OCI-M2 (cell line): ENCODE data around the gene SPRY1.

Experiments used
- DNase-seq: peaks from one replicate; lab custom pipeline; 2025; ENCODE audit not compliant: unreplicated experiment; lab: John Stamatoyannopoulos, UW

SPRY1 gene

DNA sequence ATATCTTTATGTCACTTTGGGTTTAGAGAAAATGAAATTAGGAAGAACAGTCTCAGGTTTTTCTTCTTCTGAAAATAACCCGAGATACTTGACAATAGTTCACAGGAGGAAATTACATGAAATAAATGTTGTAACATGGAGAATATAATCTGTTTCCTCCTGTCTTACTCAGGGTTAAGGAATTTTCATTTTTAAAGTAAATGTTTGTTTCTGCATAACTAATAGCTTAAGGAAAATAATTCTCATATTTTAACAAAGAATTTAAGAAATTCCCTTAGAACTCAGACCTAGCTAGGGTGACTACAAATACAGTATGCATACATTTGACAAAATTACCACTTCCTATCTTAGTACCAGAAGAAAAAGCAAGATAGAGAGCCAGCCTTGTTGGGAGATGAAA is 17.2 kb upstream of the SPRY1 start:
- DNase-seq: no peak

DNA sequence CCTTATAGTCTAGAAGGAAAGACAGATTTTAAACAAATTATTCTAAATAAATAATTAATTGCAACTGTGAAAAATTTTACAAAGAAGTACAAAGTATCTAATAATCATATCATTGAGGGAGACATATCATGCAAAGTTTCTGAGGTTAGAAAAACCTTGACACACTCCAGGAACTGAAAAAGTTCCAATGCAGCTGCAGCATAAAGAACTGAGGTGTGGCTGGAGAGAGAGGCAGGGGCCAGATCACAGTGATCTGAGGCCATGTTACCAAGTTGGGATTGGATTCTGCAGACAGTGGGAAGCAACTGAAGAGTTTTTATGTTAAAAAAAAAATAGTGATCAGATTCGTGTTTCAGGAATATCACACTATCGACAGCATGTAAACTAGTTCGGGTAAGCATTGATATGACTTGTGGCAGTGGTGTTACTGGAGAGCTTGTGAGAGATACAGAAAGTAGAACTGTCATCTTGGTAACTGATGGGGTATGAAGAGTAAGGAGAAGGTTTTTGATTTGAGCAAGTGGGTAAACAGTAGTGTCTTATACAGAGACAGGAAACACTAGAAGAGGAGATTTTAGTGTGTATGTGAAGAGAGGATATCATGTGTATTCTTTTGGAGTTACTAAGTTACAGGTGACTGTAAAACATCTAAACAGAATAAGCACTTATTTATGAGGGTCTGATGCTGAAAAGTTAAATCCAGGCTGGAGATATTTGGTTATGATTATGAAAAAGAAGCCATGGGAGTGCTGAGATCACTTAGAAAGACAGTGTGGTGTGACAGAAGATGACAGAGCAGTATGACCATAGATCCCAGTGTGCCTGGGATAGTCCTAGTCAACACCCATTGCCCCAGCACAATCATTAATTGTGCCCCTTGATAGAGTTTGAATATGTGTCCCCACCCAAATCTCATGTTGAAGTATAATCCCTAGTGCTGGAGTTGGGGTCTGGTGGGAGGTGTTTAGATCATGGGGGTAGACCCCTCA is 15.6 kb upstream of the SPRY1 start:
- no peak for DNase-seq

DNA sequence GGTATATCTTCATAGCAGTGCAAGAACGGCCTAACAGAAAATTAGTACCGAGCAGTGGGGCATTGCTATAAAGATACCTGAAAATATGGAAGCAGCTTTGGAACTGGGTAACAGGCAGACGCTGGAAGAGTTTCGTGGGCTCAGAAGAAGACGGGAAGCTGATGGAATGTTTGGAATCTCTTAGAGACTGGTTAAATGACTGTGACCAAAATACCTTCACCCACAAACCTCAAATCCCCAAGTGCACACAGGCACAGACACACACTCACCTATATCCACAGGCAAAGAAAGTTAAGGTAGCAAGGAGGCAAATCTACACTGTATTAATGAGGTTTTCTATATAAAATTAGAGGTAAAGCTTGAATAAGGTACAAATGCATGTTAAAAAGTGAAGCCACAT is 14.6 kb upstream of the SPRY1 start:
- DNase-seq: no peak

DNA sequence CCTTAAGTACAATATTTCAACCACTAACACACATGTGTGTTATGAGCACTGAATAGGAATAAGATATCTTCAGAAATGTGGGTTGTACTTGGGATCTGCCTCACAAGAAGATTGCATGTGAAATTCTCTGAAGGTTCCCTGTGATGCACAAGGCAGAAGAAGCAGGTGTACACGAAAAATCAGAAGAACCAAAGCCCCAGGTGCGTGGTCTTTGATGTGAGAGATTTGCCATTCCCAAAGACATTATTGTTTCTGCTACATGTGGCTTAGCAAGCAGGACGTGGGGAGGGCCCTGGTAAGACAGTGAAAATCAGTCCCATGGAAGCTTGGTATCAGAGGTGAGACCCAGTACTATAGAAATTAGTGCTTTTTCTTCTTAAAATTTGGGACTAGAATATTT is 13.0 kb upstream of the SPRY1 start:
- DNase-seq: no peak

DNA sequence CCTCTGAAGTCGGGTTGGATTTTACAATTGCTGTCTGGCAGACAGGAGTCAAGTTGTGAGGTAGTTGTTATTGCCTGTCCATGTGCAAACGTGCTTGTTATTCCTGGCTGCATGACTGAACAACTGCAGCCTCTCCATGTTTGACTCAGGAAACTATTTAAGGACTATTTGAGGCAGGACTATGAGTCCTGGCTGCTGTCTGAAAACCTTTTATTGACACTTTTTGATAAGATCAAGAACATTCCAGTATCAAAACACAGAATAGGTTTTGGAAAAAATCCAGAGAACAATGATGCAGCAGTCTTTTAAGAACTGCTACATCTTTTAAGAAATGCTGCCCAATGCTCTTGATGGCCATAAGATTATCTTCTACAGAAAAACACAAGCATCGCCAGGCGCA is 10.0 kb upstream of the SPRY1 start:
- no peak for DNase-seq

DNA sequence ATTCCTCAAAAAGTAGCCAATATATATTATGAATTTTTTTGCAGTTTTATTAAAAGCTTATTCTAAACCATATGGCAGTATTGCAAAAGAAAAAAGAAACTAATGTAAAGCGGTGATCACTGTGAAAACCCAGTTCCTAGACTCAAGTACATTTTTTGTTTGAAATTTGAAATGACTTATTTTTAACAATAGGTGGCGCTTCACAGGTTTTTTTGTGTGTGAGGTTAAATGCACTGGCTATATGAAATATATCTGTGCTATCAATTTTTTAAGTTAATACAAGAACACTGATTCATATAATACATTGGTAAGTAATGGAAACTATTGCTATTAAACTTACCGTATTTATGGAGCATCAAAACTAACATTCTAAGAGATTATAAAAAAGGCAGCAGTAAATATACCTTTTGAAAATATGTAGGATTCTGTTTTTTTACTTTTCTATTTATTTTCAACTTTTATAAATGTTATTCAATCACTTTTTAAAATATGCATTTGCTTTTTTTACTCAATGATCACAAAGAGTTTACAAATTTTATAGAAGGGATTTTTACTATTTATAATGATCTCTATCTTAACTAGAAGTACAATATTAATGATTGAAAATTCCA is 5.6 kb upstream of the SPRY1 start:
- no peak for DNase-seq

DNA sequence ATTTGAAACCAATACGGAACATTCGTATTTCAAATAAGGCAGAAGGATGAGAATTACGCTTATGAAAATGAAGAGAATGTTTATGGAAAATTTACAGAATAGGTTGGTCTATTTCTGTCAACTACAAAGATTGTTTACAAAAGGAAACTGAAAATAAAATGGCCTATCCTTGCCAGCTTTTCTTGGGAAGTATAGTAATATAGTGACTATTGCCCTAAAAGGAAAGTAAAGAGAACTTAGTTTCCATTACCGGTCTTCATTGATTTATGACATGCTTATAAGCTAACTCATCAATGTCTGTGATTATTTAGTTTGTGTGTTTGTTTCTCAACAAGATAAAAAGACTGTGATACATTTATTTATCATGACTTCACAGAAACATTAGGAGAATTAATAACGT is 2.9 kb upstream of the SPRY1 start:
- DNase-seq: no peak

DNA sequence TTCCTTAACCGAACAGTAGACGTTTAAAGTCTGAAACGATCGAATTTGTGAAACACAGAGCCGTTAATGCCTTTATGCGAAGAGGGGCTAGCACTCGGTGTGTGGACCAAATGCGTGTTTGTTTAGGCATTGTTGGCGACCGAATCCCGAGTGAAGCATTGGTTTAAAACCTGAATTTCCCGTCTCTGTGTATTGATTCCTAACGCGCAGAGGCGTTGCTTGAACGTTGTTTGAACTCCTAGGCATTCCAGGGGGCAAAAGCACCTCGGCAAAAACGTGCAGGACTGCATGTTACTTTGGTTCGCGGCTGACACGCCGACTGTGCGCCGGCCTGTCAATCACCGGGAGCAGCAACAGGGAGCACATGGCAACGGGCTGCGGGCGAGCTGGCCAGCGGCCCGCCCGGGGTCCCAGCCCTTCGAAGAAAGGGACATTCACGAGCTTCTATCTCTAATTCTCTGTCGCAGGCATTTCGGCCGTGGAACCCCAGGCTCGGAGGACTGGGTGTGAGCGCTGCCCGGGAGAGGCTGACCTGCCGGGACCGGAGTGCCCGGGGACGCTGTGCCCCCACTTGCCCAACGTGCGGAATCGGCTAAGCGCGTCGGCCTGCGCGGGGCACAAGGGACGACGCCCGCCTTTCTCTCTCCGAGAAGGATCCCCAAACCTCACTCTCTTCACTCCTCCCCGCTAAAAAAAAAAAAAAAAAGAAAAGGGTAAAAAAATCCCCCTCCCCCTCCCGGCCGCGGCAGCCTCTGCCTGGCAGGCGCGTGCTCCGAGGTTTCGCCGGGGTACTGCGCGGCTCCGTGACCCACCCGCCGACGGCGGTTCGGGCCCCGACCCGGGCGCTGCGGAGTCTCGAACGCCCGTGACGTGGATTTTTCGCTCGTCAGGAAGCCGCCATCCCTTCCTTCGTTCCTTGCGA is 810 bp downstream of the SPRY1 start:
- DNase-seq: no peak

DNA sequence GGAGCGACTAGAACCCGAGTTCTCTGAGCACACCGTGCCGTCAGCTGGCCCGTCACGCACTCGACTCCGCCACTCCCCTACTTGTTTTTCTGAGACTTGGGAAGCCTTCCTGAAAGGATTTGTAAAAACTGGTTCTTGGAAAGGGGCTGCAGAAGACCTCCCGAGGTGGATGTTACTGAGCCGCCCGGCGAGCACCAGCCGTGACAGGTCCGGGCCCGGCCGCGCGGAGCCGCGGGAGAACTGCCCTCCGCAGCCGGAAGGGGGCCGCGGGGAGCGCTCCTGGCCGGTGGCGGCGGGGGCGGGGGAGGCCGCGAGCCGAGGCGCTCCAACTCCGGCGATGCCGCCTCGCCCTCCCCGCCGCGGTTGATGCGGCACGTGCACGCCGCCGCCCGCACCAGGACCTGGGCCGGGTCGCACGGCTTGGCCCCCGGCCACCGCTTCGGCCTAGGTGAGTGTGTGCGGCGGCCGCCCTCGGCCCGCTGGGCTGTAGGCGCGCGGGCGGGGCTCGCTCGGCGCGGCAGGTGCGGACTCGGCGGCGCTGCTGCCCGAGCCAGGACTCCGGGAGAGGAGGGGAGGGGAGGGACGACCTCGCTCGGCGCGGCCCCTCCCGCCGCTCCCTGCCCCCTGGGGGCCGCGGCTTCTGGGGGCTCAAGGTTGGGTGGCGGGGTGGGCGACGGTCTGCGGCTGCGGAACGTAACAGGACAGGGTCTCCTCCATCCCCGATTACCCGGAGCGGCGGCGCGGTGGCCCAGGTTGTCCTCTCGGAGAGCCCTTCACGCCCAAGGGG is 1.7 kb downstream of the SPRY1 start:
- DNase-seq: no peak

DNA sequence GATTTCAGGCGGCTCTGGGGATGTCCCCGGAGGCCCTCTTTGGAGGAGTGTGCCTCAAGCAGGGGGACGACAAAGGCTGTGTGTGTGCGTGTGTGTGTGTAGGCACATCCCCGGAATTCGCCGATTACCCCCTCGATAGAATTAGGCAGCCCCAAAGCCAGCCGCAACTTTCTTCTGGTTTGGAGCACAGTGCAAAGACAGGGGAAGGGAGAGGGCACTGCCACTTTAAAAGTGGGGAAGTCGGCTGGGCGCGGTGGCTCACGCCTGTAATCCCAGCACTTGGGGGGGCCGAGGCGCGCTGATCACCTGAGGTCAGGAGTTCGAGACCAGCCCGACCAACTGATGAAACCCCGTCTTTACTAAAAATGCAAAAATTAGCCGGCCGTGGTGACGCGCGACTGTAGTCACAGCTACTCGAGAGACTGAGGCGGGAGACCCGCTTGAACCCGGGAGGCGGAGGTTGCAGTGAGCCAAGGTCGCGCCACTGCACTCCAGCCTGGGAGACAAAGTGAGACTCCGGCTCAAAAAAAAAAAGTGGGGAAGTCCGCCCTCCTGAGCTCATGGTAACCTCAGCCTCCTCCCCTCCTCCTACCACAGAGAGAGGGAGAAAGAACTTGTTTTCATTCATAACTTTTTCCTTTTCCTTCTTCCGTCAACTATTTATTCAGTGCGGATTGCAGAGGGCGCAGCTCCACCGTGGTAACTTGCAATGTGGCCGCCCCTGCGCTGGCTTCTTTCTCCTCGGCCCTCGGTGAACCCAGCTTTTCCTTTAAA is 2.4 kb downstream of the SPRY1 start:
- DNase-seq: no peak

DNA sequence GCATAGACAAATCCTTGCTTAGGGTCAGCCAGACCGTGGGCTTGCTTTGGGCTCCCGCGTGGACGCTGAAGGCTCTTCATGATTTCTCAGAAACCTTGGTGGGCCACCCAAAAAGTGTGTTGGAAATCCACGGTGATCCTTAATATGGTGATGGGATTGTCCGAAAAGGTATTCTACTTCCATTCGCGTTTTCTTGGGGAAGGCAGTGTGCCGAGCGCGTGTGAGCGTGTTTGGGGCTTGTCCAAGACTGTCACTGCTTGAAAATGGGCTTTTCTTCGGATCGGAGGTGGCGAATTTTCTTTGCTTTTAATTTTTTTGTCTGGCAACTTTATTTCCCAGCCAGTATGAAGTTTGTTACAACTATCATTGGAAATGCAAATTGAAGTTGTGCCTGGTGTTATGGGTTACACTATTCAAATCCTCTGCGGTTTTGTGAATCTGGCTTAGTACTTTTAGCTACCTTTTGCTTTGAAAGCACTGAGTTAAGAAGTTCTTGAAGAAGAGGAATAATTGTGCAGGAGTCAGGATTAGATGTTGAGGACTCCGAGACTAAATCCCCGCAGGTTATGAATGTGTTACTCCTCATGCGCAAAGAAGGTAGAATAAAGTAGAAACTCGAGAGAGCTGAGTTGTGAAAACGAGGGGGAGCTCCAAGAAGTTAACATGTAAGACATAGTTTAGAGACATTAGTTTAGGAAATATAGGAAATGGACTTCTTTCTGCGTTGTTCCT is 3.2 kb downstream of the SPRY1 start:
- no peak for DNase-seq

DNA sequence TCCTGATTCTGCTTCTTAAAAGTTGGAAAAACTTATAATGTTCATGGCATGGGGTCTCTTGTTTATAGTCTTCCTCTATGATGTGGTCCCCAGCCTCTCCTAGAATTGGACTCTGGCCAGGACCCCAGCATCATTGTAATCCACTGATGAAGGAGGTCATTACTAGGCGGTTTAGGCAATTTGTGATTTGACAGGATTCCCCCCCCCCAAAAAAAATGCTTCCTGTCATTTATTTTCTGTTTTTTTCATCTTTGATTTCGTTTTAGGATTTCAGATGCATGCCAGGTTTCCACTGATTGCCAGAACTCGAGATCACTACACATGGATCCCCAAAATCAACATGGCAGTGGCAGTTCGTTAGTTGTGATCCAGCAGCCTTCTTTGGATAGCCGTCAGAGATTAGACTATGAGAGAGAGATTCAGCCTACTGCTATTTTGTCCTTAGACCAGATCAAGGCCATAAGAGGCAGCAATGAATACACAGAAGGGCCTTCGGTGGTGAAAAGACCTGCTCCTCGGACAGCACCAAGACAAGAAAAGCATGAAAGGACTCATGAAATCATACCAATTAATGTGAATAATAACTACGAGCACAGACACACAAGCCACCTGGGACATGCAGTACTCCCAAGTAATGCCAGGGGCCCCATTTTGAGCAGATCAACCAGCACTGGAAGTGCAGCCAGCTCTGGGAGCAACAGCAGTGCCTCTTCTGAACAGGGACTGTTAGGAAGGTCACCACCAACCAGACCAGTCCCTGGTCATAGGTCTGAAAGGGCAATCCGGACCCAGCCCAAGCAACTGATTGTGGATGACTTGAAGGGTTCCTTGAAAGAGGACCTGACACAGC is 4.9 kb downstream of the SPRY1 start:
- DNase-seq: no peak

DNA sequence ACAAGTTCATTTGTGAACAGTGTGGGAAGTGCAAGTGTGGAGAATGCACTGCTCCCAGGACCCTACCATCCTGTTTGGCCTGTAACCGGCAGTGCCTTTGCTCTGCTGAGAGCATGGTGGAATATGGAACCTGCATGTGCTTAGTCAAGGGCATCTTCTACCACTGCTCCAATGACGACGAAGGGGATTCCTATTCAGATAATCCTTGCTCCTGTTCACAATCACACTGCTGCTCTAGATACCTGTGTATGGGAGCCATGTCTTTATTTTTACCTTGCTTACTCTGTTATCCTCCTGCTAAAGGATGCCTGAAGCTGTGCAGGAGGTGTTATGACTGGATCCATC is 5.5 kb downstream of the SPRY1 start:
- DNase-seq: no peak

DNA sequence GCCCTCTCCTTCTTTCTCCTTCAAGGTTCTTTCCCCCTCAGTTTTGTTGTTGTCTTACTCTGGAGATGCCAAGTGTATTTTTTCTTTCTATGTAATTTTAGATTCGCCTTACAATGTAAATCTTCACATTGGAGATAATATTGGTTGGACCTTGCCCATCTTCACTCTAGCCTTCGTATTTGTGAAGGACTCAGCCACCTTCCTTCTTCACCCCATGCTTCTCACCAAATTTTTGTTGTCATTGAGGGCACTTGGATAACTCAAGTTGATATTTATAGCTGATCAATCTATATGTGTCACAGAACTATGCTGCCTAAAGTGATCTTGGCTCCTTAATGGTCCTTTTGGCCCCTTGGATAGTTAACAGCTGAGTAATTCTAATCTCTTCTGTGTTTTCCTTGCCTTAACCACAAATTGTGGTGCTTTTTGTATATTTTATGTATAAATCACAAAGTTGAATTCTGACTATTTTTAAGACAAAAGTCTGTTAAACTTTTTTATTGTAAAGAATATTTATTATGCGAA is 6.5 kb downstream of the SPRY1 start:
- no peak for DNase-seq

DNA sequence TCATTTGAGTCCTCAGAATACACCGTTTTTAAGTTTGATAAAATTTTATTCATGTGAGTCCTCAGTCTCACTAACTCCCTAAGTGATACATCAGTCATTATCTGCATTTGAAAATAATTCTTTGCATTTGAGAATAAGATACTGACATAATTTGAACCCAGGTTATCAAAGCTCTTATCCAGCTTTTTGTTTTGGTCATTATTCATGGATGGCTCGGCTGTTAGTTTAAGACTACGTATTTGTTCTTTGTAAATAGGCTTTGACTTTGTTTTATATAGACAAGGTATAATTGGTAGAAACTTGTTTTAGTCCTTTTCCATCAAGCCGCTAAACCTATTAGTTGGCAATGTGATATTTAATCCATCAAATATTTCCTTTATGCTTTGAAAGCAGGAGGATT is 7.9 kb downstream of the SPRY1 start:
- no peak for DNase-seq

DNA sequence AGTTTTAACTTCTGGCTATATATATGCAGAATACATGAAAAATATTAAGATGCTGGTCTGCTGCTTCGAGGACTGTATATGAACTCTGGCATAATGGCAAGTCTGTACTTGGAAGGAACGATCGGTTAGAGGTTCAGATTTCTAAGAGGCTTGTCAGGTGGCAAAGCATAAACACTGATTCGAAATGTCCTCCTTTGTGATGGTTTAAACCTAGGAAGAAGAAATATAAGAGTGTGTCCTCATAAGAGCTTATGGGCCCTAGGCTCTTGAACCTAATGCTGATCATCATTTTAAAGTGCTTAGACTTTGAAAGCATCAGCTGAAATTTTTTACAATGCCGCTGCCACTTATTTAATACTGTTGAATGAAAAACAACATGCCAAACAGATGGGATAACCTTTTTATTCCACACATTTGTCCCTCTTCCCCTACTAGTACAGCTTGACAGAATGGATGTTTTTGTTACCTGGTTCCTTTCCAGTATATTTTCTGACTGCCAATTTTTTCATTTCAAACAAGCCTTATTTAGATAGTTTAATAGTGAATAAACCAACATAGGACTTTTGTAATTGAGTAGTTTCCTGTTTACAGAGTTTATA is 8.8 kb downstream of the SPRY1 start:
- DNase-seq: no peak

DNA sequence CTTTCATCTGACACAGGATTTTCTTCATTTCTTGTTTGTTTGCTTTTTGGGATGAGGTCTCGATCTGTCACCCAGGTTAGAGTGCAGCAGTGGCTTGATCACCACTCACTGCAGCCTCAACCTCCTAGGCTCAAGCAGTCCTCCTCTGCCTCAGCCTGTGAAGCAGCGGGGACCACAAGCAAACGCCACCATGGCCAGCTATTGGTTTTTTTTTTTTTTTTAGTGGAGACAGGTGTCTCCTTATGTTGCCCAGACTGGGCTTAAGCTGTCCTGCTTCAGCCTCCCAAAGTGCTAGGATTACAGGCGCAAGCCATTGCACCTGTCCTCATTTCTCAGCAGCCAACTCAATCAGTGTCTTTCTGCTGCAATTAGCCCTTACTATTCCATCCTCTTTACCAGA is 10.3 kb downstream of the SPRY1 start:
- DNase-seq: no peak
